IMR-90 (cell line): ENCODE data around the gene ASAP2. TPM values are rescaled to one million over a fixed set of nuclear protein-coding genes. Genes with fewer than 3 reads are reported as not detected.
A peak's percentile ranks its signal among the peaks of the same experiment; 100 is the strongest.

Source experiments
- ATAC-seq: fragments of 200-7000 bp; cut with Tn5 transposase; 2 replicates; pipeline ENCODE4 v1.9.1; 2020; ENCODE audit warnings: low read depth, mild to moderate bottlenecking, moderate library complexity
- BruUV-seq: library from RNA; stranded (reverse); fragments of 400-500 nt; replicated peaks from 2 replicates; lab custom pipeline; 2021; lab: Mats Ljungman, UMichigan
- CTCF ChIA-PET: fragments of 300-600 bp; formaldehyde crosslinking; extraction: SDS; loops from one replicate; lab custom pipeline; 2021; ENCODE audit warnings: antibody characterized with exemption; lab: Yijun Ruan, JAX
- POLR2A ChIA-PET: fragments of 300-600 bp; sonication (Branson Sonifier 250); formaldehyde crosslinking; loops from one replicate; lab custom pipeline; 2022; ENCODE audit warnings: antibody characterized with exemption; ENCODE audit not compliant: unreplicated experiment; lab: Charles Lee
- DNase-seq: peaks from one replicate; pipeline ENCODE4 v3.0.0; 2013
- H2AFZ ChIP-seq: replicated peaks from 2 replicates; pipeline ENCODE3; 2013; ENCODE audit warnings: low read length, mild to moderate bottlenecking; ENCODE audit not compliant: poor library complexity
- H2AK5ac ChIP-seq: 2 replicates; pipeline ENCODE4 v1.6.1; 2013; ENCODE audit warnings: low read depth, low read length, inconsistent platforms
- H2AK9ac ChIP-seq: replicated peaks from 2 replicates; pipeline ENCODE3; 2013; ENCODE audit warnings: mild to moderate bottlenecking, low read depth, low read length, moderate library complexity; ENCODE audit not compliant: poor library complexity
- H2BK120ac ChIP-seq: 2 replicates; pipeline ENCODE4 v1.6.1; 2013; ENCODE audit warnings: low read depth, low read length, inconsistent platforms
- H2BK15ac ChIP-seq: 3 replicates; pipeline ENCODE4 v1.6.1; 2013; ENCODE audit warnings: low read depth, low read length, inconsistent platforms
- H2BK20ac ChIP-seq: 2 replicates; pipeline ENCODE4 v1.6.1; 2013; ENCODE audit warnings: low read depth, mild to moderate bottlenecking, inconsistent platforms, low read length, moderate library complexity
- H2BK5ac ChIP-seq: 2 replicates; pipeline ENCODE4 v1.6.1; 2013; ENCODE audit warnings: mild to moderate bottlenecking, low read depth, low read length, inconsistent platforms; ENCODE audit not compliant: poor library complexity, severe bottlenecking
- H3K14ac ChIP-seq: replicated peaks from 2 replicates; pipeline ENCODE4 v1.6.1; 2013; ENCODE audit warnings: low read depth, low read length, inconsistent platforms
- H3K18ac ChIP-seq: 2 replicates; pipeline ENCODE4 v1.6.1; 2013; ENCODE audit warnings: low read depth, low read length, control low read depth
- H3K23ac ChIP-seq: 2 replicates; pipeline ENCODE4 v1.6.1; 2013; ENCODE audit warnings: low read depth, low read length, inconsistent platforms
- H3K27ac ChIP-seq: 2 replicates; pipeline ENCODE4 v1.5.1; 2013; ENCODE audit warnings: mild to moderate bottlenecking, control low read depth, low read length; ENCODE audit not compliant: insufficient read depth
- H3K27me3 ChIP-seq: 2 replicates; pipeline ENCODE4 v1.6.1; 2013; ENCODE audit warnings: low read length; ENCODE audit not compliant: control insufficient read depth, insufficient read depth
- H3K36me3 ChIP-seq: 2 replicates; pipeline ENCODE4 v1.6.1; 2013; ENCODE audit warnings: low read length, mixed read lengths; ENCODE audit not compliant: control insufficient read depth, insufficient read depth
- H3K4ac ChIP-seq: 2 replicates; pipeline ENCODE4 v1.6.1; 2013; ENCODE audit warnings: low read depth, low read length, inconsistent platforms
- H3K4me1 ChIP-seq: 2 replicates; pipeline ENCODE4 v1.6.1; 2013; ENCODE audit warnings: low read length, mixed read lengths; ENCODE audit not compliant: control insufficient read depth, insufficient read depth
- H3K4me2 ChIP-seq: 2 replicates; pipeline ENCODE4 v1.6.1; 2013; ENCODE audit warnings: low read depth, mild to moderate bottlenecking, control low read depth, low read length, moderate library complexity
- H3K4me3 ChIP-seq: 2 replicates; pipeline ENCODE4 v1.5.1; 2013; ENCODE audit warnings: low read depth, mild to moderate bottlenecking, control low read depth, low read length, moderate library complexity; ENCODE audit not compliant: insufficient read depth
- H3K56ac ChIP-seq: 2 replicates; pipeline ENCODE4 v1.6.1; 2013; ENCODE audit warnings: low read length, inconsistent platforms; ENCODE audit not compliant: insufficient read depth; ENCODE audit errors: extremely low read depth
- H3K79me1 ChIP-seq, 2 experiments: 2 replicates each; pipeline ENCODE4 v1.6.1; 2013; ENCODE audit warnings: low read length in 2 of 2, inconsistent platforms in 1 of 2, low read depth in 1 of 2
- H3K9ac ChIP-seq: 2 replicates; pipeline ENCODE4 v1.6.1; 2013; ENCODE audit warnings: low read depth, low read length, control low read depth
- H3K9me1 ChIP-seq: 2 replicates; pipeline ENCODE4 v1.6.1; 2013; ENCODE audit warnings: low read length, inconsistent platforms; ENCODE audit not compliant: insufficient read depth
- H3K9me3 ChIP-seq: 2 replicates; pipeline ENCODE4 v1.6.1; 2013; ENCODE audit warnings: low read length; ENCODE audit not compliant: control insufficient read depth, insufficient read depth
- H4K20me1 ChIP-seq: 2 replicates; pipeline ENCODE4 v1.6.1; 2013; ENCODE audit warnings: low read length, inconsistent platforms; ENCODE audit not compliant: insufficient read depth
- H4K5ac ChIP-seq: 2 replicates; pipeline ENCODE4 v1.6.1; 2013; ENCODE audit warnings: mild to moderate bottlenecking, low read depth, low read length, control low read depth
- H4K8ac ChIP-seq, 2 experiments: 2 replicates each; pipeline ENCODE4 v1.6.1; 2013; ENCODE audit warnings: low read depth in 2 of 2, low read length in 2 of 2, control low read depth in 1 of 2, inconsistent platforms in 1 of 2
- H4K91ac ChIP-seq: 2 replicates; pipeline ENCODE4 v1.6.1; 2013; ENCODE audit warnings: low read depth, low read length, inconsistent platforms; ENCODE audit not compliant: insufficient read depth
- FOS ChIP-seq: fragments of 150-350 bp; IDR thresholded peaks from 2 replicates; pipeline ENCODE4 v1.6.1; 2016; ENCODE audit warnings: low read depth, low read length
- MAFK ChIP-seq: IDR thresholded peaks from 2 replicates; pipeline ENCODE4 v1.6.1; 2012; ENCODE audit warnings: low read depth, low read length, improper control_type of control experiment
- NFE2L2 ChIP-seq: fragments of 150-350 bp; IDR thresholded peaks from 2 replicates; pipeline ENCODE4 v1.6.1; 2016; ENCODE audit warnings: low read depth, mild to moderate bottlenecking, low read length
- SMC3 ChIP-seq: fragments of 150-350 bp; IDR thresholded peaks from 2 replicates; pipeline ENCODE4 v1.6.1; 2016; ENCODE audit warnings: low read depth, mild to moderate bottlenecking, antibody characterized with exemption, low read length, moderate library complexity
- WGBS, 2 experiments: methylation state at CpG; one replicate each; pipeline versions ENCODE4 v1.1.5 to v1.1.7; 2013; ENCODE audit warnings: missing lambda C conversion rate in 2 of 2; ENCODE audit not compliant: insufficient read length in 1 of 2; ENCODE audit errors: extremely low coverage in 2 of 2; 5-methylcytosine and 5-hydroxymethylcytosine counted together
- dilution Hi-C: fragments of 300-500 bp; cut with HindIII; formaldehyde crosslinking; loops from one replicate; pipeline ENCODE4 v1.14.3; 2018; ENCODE audit warnings: low sequenced_read_pairs; ENCODE audit not compliant: unreplicated experiment
- in situ Hi-C: fragments of 300-500 bp; cut with MboI; formaldehyde crosslinking; loops from 3 replicates; pipeline ENCODE4 v1.14.3; 2019; ENCODE audit warnings: low sequenced_read_pairs, inconsistent platforms, mixed read lengths
- intact Hi-C: fragments of 100-400 bp; cut with micrococcal nuclease; formaldehyde crosslinking; loops from 2 replicates; pipeline ENCODE4 v1.10.0; 2022
- polyA plus RNA-seq, 3 experiments: library from polyadenylated mRNA; depleted of rRNA; stranded (reverse); fragments of >200 nt; gene quantifications; 2 replicates each; pipeline ENCODE4 v1.2.3, GENCODE V29; 2012; ENCODE audit warnings: low replicate concordance in 1 of 3
- total RNA-seq: library from RNA; depleted of rRNA; stranded (reverse); fragments of >200 nt; gene quantifications from 2 replicates; pipeline ENCODE4 v1.2.3, GENCODE V29; 2012

The ASAP2 gene
- total and polyA plus RNA-seq, 2 of the 4 experiments (the other 2 are of a cell fraction) = 19.7 to 28.1 TPM

DNA sequence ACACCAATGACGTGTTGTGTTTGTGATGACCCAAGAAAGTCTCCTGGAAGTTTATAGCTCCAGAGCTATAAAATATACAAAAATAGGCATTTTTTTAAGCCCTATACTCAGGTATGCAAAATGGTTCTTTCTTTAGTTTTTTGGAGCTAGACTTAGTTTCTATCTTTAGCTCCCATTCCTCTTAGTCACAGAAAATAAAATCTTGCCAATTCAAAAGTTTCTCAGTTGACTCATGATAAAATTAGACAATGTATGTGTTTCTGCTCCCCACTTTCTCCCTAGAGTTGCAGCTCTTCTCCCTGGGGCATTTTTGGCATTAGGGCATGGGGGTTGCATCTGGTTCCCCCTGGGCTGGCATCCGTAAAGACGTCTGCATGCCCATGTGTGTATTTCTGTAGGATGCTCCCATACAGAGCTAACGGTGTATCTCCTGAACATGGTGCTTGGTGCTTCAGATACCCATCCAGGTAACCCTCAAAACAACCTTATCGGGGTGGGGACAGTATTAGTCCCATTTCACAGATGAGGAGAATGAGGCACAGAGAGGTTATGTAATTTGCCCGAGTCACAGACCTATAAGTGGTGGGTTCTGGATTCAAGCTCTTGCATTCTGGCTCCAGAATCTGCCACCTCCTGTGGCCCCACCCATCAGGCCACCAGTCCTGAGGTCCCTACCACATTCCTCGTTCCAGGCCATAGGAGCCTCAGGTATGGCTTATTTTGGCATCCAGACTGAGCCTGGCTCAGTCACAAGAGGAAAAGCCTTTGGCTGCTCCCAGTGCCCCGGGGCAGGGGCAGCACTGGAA lies 43.1 kb upstream of the ASAP2 start:
- CTCF ChIA-PET = interaction anchor here (0.6 to 1.2 kb wide), 3 partner anchors 117 to 1442 kb away, joined by 3 to 7 read pairs (median 4); no protein-coding TSS in a partner anchor
- dilution Hi-C loops (no loop called here), in situ Hi-C loops (no loop called here), intact Hi-C loops (no loop called here)
- Histone ChIP-seq H3K56ac (no peak overlapping the region), H3K36me3 (no peaks in the 10 kb centered on the region), H3K79me1 (0 out of 4 replicates have a peak, but pooled peaks cover 0 to 3% of the 10 kb centered on the region in 2 experiments), H4K8ac (peak overlapping the region in 1 of 2 experiments; percentile 46; a peak in 1 of 4 replicates), H2BK5ac (peak overlapping the region; percentile 43), H3K4ac (peak overlapping the region; percentile 78), H3K4me2 (peak overlapping the region; percentile 70), H4K5ac (no peak overlapping the region), H3K4me1 (peaks cover 25% of the 10 kb centered on the region), H3K9ac (no peak overlapping the region), H3K27ac (no peak overlapping the region), H3K18ac (0 out of 2 replicates have a peak overlapping the region, but pooled peaks have one; percentile 31), H3K4me3 (no peak overlapping the region), H3K23ac (0 out of 2 replicates have a peak overlapping the region, but pooled peaks have one; percentile 46), H3K9me3 (no peaks in the 10 kb centered on the region), H2BK15ac (peak overlapping the region; percentile 69; the same call in 1 of the 3 replicates), H4K91ac (peak overlapping the region; percentile 38), H3K27me3 (no peaks in the 10 kb centered on the region), H2AK5ac (peak overlapping the region; percentile 91), H3K14ac (peak overlapping the region; percentile 74), H2BK120ac (peak overlapping the region; percentile 82), H3K9me1 (peaks cover 19% of the 10 kb centered on the region), H2AK9ac (peak overlapping the region; percentile 38), H2BK20ac (peak overlapping the region; percentile 93), H2AFZ (no peak overlapping the region), H4K20me1 (no peaks in the 10 kb centered on the region)
- DNase-seq (peak; percentile 75), ATAC-seq (peak; percentile 68)
- POLR2A ChIA-PET = interaction anchor here (0.7 kb wide), 1 partner anchor 86 kb away, joined by 6 read pairs; no protein-coding TSS in a partner anchor
- no TSS peak for BruUV-seq
- TF ChIP-seq MAFK = peak; percentile 4; the same call in 1 of the 2 replicates
- peak; percentile 26; the same call in 1 of the 2 replicates for TF ChIP-seq FOS
- TF ChIP-seq NFE2L2 = no peak
- TF ChIP-seq SMC3 = no peak
- 83% methylated on average over 1 of the region's 8 CpGs; no CpG with 5 or more reads in 1 of the 2 experiments for WGBS, 2 experiments
